Testis (tissue), 2 donors: ENCODE results near the gene PDGFC.

Source experiments
- CTCF ChIP-seq, 3 experiments: fragments of 450-650 bp in 2 of 3; fragments of 200-600 bp in 1 of 3; sonication (generic) in 1 of 3; IDR thresholded peaks; one replicate each; pipeline ENCODE4 v1.5.1; 2016 to 2019; ENCODE audit warnings: antibody characterized with exemption in 3 of 3, mild to moderate bottlenecking in 2 of 3, moderate library complexity in 1 of 3
- POLR2A ChIP-seq: fragments of 450-650 bp; IDR thresholded peaks from one replicate; pipeline ENCODE4 v1.6.1; 2017; ENCODE audit warnings: antibody characterized with exemption, mild to moderate bottlenecking, moderate library complexity

- TF ChIP-seq POLR2A = no peak
- no peak for TF ChIP-seq CTCF (IDR thresholded peaks at IDR 0.05)
Observed at GRCh38 chr4:156892805-156893204, 78.8 kb downstream of the PDGFC start.
